ENCODE results near the gene SIRT4. TPM values are rescaled to one million over a fixed set of nuclear protein-coding genes. Genes with fewer than 3 reads are reported as not detected.

SIRT4 gene
- total RNA-seq, 4 donors from 2014 or later: 0.87 to 5.7 (median 1.9) TPM

DNA sequence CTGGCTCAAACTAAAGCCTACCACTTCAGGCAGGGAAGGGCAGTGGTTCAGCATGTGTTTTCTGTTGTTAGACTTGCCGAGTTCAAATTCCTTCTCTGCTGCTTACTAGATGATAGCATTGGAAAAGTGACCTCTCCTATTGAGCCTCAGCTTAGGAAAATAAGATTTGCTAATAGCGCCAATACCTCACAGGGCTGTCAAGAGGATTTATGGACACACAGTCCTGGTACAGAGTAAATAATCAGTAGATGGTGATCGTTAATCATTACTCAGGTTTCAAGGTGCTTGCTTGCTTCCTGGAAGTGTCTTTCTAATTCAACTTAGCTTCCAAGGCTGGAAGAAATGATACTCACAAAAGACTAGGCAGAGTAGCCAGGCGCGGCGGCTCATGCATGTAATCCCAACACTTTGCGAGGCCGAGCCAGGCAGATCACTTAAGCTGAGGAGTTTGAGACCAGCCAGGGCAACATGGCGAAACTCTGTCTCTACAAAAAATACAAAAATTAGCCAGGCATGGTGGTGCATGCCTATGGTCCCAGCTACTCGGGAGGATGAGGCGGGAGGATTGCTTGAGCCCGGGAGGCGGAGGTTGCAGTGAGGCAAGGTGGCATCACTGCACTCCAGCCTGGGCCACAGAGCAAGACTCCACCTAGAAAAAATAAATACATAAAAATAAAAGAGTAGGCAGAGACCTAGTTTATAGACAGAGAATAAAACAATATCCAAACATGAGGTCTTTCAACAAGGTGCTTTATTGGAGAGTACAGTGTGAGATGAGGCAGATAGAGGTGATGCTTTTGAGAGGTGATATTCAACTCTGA is 19.5 kb downstream of the SIRT4 start:
- WGBS, 2 donors: 75 to 78% methylated on average over 13 of the region's 13 CpGs
- peaks cover 0 to 21% (median 9%) of the 10 kb centered on the region in 4 donors for H3K4me1 ChIP-seq
- H3K9me3 ChIP-seq: no peaks in the 10 kb centered on the region
- no peak overlapping the region for H3K4me3 ChIP-seq
- no peaks in the 10 kb centered on the region for H3K36me3 ChIP-seq
- no peak overlapping the region for H3K27ac ChIP-seq
- H3K27me3 ChIP-seq: no peaks in the 10 kb centered on the region
- DNase-seq (ENCODE audit: low spot score in 2 of 2): no peak
- no peak for TF ChIP-seq EP300 (IDR thresholded peaks at IDR 0.05)
- TF ChIP-seq, protein P1, sequence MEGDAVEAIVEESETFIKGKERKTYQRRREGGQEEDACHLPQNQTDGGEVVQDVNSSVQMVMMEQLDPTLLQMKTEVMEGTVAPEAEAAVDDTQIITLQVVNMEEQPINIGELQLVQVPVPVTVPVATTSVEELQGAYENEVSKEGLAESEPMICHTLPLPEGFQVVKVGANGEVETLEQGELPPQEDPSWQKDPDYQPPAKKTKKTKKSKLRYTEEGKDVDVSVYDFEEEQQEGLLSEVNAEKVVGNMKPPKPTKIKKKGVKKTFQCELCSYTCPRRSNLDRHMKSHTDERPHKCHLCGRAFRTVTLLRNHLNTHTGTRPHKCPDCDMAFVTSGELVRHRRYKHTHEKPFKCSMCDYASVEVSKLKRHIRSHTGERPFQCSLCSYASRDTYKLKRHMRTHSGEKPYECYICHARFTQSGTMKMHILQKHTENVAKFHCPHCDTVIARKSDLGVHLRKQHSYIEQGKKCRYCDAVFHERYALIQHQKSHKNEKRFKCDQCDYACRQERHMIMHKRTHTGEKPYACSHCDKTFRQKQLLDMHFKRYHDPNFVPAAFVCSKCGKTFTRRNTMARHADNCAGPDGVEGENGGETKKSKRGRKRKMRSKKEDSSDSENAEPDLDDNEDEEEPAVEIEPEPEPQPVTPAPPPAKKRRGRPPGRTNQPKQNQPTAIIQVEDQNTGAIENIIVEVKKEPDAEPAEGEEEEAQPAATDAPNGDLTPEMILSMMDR (IDR thresholded peaks at IDR 0.05): no peak
- no peak for TF ChIP-seq POLR2A (IDR thresholded peaks at IDR 0.05)

DNA sequence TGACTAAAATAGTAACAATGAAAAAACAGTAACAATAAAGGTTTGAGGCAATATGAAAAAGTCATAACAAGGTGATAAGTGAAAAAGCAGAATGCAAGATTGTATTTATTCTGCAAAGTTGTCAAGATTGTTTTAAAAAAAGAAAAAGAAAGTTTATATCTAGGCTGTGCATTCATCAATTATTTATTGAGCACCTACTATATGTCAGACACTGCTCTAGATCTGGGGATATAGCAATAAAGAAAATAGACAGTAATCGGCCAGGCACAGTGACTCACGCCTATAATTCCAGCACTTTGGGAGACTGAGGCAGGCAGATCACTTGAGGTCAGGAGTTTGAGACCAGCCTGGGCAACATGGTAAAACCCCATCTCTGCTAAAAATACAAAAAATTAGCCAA is 21.7 kb downstream of the SIRT4 start:
- TF ChIP-seq POLR2A (IDR thresholded peaks at IDR 0.05) (no peak), EP300 (IDR thresholded peaks at IDR 0.05) (no peak)
- TF ChIP-seq, protein P1 (IDR thresholded peaks at IDR 0.05): no peak
- Histone ChIP-seq H3K4me1 (peaks cover 0 to 7% (median 4%) of the 10 kb centered on the region in 4 donors), H3K27ac (no peak overlapping the region), H3K27me3 (no peaks in the 10 kb centered on the region), H3K9me3 (no peaks in the 10 kb centered on the region), H3K4me3 (no peak overlapping the region), H3K36me3 (no peaks in the 10 kb centered on the region)
- 82 to 83% methylated on average over 2 of the region's 2 CpGs for WGBS, 2 donors
- DNase-seq (ENCODE audit: low spot score in 2 of 2): no peak

DNA sequence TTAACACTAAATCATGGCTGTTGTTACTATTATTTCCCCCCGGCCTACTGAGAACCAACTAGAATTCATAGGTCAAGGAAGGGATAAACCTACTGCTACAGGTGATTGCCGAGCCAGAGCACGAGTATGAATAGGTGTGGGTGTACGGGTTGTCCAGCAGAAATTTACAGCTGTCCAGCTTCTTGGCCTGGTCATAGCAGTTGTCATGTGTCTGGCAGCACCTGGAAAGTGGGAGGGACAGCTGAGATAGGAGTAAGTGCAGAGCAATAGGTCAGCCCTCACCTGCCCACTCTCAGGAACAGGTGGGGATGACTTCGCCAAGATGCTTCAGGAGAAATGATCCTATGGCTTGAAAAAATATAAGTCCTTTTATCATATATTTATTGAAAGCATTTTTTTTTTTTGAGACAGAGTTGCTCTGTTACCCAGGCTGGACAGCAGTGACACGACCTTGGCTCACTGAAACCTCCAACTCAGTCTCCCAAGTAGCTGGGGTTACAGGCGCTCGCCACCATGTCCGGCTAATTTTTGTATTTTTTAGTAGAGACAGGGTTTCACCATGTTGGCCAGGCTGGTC is 22.8 kb downstream of the SIRT4 start:
- Histone ChIP-seq H3K27me3 (no peaks in the 10 kb centered on the region), H3K36me3 (no peaks in the 10 kb centered on the region), H3K9me3 (no peaks in the 10 kb centered on the region), H3K4me3 (no peak overlapping the region), H3K27ac (no peak overlapping the region), H3K4me1 (peaks cover 0 to 7% (median 4%) of the 10 kb centered on the region in 4 donors)
- WGBS, 2 donors: 61 to 62% methylated on average over 9 of the region's 9 CpGs
- TF ChIP-seq, protein P1 (IDR thresholded peaks at IDR 0.05): no peak
- no peak for TF ChIP-seq EP300 (IDR thresholded peaks at IDR 0.05)
- TF ChIP-seq POLR2A (IDR thresholded peaks at IDR 0.05): no peak
- DNase-seq (ENCODE audit: low spot score in 2 of 2): no peak

DNA sequence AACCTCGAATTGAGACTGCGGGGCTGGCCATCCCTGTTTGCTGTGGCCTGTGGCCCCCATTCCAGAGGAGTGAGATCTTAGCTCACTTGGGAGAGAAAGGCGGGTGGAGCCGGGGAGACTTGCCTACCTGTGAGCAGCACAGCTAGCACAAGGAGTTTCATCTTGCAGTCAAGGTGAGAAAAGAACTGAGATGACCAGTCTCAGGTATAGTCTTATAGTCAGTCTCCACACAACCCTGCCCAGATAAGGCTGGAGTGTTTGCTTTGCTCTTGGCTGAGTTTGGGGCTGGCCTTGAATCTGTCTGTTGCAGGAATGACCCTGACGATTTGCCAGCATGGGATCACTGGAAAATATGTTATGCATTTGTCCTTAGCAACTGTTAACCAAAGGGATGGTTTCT is 25.5 kb downstream of the SIRT4 start, which contains the start of gene PLA2G1B:
TSS of gene PLA2G1B (minus strand) at position 187 of the 400 bp plus-strand sequence. CDS start at position 161, 26 bp downstream.
- H3K4me3 ChIP-seq: no peak within 1 kb of the TSS
- H3K4me1 ChIP-seq: peaks cover 0 to 7% (median 4%) of the 10 kb centered on the region in 4 donors
- no peaks in the 10 kb centered on the region for H3K36me3 ChIP-seq
- WGBS, 2 donors: 73 to 77% methylated on average over 5 of the region's 5 CpGs
- no peak for DNase-seq (ENCODE audit: low spot score in 2 of 2)
- H3K27ac ChIP-seq: no peak within 1 kb of the TSS
- no peaks in the 10 kb centered on the region for H3K9me3 ChIP-seq
- no peaks in the 10 kb centered on the region for H3K27me3 ChIP-seq
- TF ChIP-seq, protein P1 (IDR thresholded peaks at IDR 0.05): no peak

DNA sequence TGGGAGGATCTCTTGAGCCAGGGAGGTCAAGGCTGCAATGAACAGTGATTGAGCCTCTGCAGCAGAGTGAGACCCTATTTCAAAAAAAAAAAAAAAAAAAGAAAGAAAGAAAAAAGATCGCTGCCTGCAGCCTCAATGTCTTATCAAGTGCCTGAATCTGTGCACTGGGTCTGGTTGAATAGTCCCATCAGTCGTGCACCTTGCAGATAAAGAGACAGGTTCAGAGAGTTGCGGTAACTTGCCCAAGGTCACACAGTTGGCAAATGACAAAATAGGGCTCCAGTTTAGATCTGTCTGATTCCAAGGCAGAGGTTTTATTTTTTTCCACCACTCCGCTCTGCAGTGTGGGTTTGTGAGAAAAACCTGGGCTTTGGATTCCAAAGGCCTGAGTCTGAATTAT is 26.1 kb downstream of the SIRT4 start:
- Histone ChIP-seq H3K4me1 (peaks cover 0 to 7% (median 4%) of the 10 kb centered on the region in 4 donors), H3K4me3 (no peak overlapping the region), H3K27ac (no peak overlapping the region), H3K27me3 (no peaks in the 10 kb centered on the region), H3K36me3 (no peaks in the 10 kb centered on the region), H3K9me3 (no peaks in the 10 kb centered on the region)
- no peak for DNase-seq (ENCODE audit: low spot score in 2 of 2)
- no peak for TF ChIP-seq EP300 (IDR thresholded peaks at IDR 0.05)
- TF ChIP-seq POLR2A (IDR thresholded peaks at IDR 0.05): no peak
- TF ChIP-seq, protein P1 (IDR thresholded peaks at IDR 0.05): no peak
- WGBS, 2 donors: 85 to 87% methylated on average over 4 of the region's 4 CpGs
